ENCODE data around the gene MAP3K4. TPM values are rescaled to one million over a fixed set of nuclear protein-coding genes. Genes with fewer than 3 reads are reported as not detected.

Gene MAP3K4, protein sequence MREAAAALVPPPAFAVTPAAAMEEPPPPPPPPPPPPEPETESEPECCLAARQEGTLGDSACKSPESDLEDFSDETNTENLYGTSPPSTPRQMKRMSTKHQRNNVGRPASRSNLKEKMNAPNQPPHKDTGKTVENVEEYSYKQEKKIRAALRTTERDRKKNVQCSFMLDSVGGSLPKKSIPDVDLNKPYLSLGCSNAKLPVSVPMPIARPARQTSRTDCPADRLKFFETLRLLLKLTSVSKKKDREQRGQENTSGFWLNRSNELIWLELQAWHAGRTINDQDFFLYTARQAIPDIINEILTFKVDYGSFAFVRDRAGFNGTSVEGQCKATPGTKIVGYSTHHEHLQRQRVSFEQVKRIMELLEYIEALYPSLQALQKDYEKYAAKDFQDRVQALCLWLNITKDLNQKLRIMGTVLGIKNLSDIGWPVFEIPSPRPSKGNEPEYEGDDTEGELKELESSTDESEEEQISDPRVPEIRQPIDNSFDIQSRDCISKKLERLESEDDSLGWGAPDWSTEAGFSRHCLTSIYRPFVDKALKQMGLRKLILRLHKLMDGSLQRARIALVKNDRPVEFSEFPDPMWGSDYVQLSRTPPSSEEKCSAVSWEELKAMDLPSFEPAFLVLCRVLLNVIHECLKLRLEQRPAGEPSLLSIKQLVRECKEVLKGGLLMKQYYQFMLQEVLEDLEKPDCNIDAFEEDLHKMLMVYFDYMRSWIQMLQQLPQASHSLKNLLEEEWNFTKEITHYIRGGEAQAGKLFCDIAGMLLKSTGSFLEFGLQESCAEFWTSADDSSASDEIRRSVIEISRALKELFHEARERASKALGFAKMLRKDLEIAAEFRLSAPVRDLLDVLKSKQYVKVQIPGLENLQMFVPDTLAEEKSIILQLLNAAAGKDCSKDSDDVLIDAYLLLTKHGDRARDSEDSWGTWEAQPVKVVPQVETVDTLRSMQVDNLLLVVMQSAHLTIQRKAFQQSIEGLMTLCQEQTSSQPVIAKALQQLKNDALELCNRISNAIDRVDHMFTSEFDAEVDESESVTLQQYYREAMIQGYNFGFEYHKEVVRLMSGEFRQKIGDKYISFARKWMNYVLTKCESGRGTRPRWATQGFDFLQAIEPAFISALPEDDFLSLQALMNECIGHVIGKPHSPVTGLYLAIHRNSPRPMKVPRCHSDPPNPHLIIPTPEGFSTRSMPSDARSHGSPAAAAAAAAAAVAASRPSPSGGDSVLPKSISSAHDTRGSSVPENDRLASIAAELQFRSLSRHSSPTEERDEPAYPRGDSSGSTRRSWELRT (N-terminal part only)
- polyA plus RNA-seq (ENCODE audit: insufficient read length in 3 of 3) = 10 to 100 TPM; 37.1 to 45.9 (median 40.2) TPM
- long read RNA-seq, donor 1, full-length matches to known transcripts = 6 of 6 reads
- long read RNA-seq, donor 1, partial matches to known transcripts = 0 of 6 reads
- long read RNA-seq, donor 1, other reads (novel, unspliced or antisense) = 0 of 6 reads
- long read RNA-seq, donor 2 = 0 reads
- long read RNA-seq, donor 3, full-length matches to known transcripts = 1 of 11 reads
- long read RNA-seq, donor 3, partial matches to known transcripts = 0 of 11 reads
- long read RNA-seq, donor 3, other reads (novel, unspliced or antisense) = 10 of 11 reads
- long read RNA-seq, donor 4 = 0 reads
- long read RNA-seq, donor 5 = 0 reads
- long read RNA-seq, donor 6, full-length matches to known transcripts = 2 of 9 reads
- long read RNA-seq, donor 6, partial matches to known transcripts = 7 of 9 reads
- long read RNA-seq, donor 6, other reads (novel, unspliced or antisense) = 0 of 9 reads
- long read RNA-seq, donor 7, full-length matches to known transcripts = 1 of 1 reads
- long read RNA-seq, donor 7, partial matches to known transcripts = 0 of 1 reads
- long read RNA-seq, donor 7, other reads (novel, unspliced or antisense) = 0 of 1 reads
- long read RNA-seq, donor 8 = 0 reads
- long read RNA-seq, donor 9, full-length matches to known transcripts = 2 of 2 reads
- long read RNA-seq, donor 9, partial matches to known transcripts = 0 of 2 reads
- long read RNA-seq, donor 9, other reads (novel, unspliced or antisense) = 0 of 2 reads
- long read RNA-seq, donor 10 = 0 reads
- long read RNA-seq, donor 11 = 0 reads
- long read RNA-seq, donor 12, full-length matches to known transcripts = 1 of 1 reads
- long read RNA-seq, donor 12, partial matches to known transcripts = 0 of 1 reads
- long read RNA-seq, donor 12, other reads (novel, unspliced or antisense) = 0 of 1 reads
- long read RNA-seq, donor 13 = 0 reads
- long read RNA-seq, donor 14, full-length matches to known transcripts = 1 of 1 reads
- long read RNA-seq, donor 14, partial matches to known transcripts = 0 of 1 reads
- long read RNA-seq, donor 14, other reads (novel, unspliced or antisense) = 0 of 1 reads
- long read RNA-seq, donor 15 = 0 reads
- long read RNA-seq, donor 16, full-length matches to known transcripts = 4 of 4 reads
- long read RNA-seq, donor 16, partial matches to known transcripts = 0 of 4 reads
- long read RNA-seq, donor 16, other reads (novel, unspliced or antisense) = 0 of 4 reads

DNA sequence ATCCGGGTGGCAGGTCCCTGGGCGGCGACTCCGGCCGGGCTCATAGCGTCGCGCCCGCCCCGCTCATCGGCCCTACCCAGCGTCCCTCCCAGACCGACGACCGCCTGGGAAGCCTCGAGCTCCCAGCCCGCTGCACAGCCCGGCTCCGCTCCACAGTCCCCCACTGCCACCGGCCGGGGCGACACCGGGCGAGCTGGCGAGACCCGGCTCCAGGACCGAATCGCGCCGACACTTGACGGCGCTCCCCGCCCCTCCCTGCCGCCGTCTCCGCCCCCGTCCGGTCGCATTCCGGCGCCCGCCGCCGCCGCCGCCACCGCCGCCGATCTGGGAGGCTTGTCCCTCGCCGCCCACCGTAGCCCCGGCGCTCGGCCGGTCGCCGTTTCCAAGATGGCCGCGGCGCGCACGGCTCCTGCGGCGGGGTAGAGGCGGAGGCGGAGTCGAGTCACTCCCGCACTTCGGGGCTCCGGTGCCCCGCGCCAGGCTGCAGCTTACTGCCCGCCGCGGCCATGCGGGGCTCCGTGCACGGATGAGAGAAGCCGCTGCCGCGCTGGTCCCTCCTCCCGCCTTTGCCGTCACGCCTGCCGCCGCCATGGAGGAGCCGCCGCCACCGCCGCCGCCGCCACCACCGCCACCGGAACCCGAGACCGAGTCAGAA is at the start of gene MAP3K4:
Gene MAP3K4, plus strand, starts transcription at position 364 of the 655 bp plus-strand sequence. Its CDS starts 163 bp downstream, at position 527.
- DNase-seq (ENCODE audit: extremely low read depth in 1 of 11, low read depth in 9 of 11, low spot score in 4 of 11) = peak; percentile 41 to 79 (median 70)

DNA sequence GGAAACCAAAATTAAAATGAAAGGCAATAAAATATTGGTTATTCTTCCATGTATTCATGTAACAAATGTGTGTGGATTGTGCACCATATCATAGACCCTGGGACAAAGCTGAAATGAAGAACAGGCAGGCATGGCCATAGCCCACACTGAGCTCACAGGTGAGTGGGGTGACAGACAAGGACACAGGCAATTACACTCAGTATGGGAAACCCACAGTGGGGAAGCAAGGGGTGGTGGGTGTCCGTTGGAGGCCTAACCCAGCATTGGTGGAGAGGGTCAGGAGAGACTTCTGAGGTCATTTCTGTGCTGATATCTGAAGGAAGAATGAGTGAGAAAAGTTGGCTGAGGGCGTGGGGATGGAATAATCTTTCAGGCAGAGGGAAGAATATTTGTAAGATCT is 47.6 kb upstream of the MAP3K4 start:
- no peak for DNase-seq (ENCODE audit: extremely low read depth in 1 of 11, low read depth in 9 of 11, low spot score in 4 of 11)

DNA sequence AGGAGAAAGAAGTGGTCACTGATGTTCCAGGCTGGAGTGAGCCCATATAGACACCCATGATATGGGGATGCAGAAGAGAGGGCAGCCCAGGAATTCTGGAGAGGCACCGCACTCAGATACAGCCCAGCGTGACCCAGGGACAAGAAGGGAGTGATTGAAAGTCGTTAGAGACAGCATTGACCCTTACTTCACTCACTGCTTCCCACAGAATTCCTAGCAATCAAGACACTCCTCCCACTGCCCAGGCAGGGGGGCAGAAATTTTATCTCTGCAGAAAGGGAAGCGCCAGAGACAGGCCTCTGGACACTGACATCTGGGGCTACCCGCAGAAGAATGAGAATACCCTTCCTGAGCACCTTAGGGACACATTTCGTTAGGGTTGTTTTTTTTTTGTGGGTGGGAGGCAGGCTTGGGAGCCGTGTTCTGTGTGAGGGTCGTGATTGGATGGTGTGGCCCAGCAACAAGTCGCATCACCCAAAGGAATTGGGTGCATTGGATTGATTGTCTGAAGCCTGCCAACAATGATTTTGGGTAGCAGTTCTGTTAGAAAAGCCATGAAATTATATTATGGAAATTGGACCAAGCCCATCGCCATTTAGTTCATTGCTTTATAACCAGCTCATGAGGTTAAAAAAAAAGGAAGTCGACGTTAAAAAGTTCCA is 45.9 kb upstream of the MAP3K4 start:
- DNase-seq (ENCODE audit: extremely low read depth in 1 of 11, low read depth in 9 of 11, low spot score in 4 of 11) = no peak

DNA sequence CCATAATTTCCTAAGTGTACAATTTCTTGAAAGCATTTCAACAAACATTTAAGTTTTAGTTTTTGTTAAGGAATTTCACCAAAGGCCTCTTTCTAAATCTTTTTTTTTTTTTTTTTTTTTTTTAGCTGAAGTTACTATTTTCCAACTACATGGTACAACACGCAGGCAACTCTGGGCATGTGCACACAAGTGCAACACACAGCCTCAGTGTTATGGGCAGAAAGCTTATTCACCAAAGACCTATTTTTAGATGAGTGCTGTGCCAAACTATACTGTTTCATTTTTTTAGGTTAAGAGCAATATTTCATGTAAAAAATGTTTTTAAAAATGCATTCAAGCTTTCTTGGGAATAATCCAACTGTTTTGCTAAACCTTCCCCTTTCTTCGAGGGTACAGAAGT is 42.0 kb upstream of the MAP3K4 start:
- no peak for DNase-seq (ENCODE audit: extremely low read depth in 1 of 11, low read depth in 9 of 11, low spot score in 4 of 11)

DNA sequence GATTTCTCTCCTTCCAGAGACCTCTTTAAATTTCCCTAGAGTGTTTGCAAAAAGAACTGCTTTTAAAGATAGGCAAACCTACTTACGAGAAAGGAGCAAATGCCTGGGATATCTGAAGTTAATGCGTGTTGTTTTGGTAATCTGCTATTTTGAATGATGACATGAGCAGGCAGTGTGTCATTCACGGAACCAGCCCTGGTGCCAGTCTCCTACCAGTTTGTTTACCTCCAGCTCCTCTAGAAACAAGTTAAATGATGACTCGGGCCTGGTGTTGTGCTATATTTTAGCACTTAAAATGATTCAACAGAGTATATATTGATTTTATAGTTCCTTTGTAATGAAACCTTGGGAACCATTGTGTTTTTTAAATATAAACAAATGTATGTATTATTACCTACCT is 41.1 kb upstream of the MAP3K4 start:
- DNase-seq (ENCODE audit: extremely low read depth in 1 of 11, low read depth in 9 of 11, low spot score in 4 of 11) = no peak

DNA sequence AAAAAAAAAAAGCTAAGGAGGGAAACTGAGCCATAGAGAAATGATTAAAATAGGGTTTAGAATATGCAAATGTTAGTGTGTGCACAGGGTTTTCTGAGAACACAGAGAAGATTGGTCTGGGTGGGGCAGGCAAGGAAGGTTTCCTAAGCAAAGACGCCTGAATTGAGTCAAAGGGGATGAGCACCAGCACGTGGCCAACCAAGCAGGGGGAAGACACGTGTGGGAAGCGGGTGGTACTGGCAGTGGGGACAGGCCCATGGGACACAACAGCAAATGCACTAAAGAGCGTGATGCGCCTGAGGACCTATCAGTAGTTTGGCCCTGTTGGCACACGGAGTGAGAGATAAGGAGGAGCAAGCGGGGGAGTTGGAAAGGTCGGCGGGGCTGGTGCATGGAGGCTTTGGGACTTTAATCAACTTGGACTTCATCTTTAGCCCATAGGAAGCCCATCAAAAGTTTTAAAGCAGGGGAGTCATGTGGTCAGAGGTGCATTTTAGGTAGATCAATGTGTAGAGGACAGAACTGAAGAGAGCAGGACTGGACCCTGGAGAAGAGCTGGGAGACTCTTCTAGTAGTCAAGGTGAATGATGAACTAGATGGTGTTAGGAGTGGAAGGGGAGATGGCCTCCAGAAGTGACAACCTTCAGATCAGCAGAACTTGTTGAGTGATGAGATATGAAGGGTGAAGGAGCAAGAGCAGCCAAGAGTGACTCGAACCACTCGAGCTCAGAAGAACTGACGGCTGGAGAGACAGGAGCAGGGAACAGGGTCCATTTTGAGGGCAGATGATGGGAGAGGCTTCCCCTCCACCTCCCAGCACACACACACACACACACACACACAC is 40.2 kb upstream of the MAP3K4 start:
- no peak for DNase-seq (ENCODE audit: extremely low read depth in 1 of 11, low read depth in 9 of 11, low spot score in 4 of 11)

DNA sequence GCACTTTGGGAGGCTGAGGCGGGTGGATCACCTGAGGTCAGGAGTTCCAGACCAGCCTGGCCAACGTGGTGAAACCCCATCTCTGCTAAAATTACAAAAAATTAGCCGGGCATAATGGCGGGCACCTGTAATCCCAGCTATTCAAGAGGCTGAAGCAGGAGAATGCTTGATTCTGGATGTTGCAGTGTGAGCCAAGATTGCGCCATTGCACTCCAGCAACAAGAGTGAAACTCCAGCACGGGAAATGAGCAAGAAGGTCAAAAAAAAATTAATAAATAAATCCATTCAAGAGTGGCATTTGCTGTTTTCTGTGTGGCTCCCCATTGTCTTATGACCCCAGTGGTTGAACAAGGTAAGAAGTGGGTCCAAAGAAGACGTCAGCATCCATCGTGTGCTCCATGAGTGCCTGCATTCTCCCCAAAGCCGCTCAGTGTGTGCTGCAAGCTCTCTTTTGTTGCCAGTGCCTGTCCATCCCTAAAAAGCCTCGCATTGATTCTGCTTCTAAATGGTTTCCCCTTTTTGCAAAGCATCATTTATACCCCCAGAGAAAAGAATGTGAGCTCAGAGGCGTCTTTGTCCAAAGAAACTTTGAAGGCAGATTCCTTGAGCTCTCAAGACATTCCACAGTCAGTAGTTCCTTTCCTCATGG is 38.8 kb upstream of the MAP3K4 start:
- DNase-seq (ENCODE audit: extremely low read depth in 1 of 11, low read depth in 9 of 11, low spot score in 4 of 11) = no peak

DNA sequence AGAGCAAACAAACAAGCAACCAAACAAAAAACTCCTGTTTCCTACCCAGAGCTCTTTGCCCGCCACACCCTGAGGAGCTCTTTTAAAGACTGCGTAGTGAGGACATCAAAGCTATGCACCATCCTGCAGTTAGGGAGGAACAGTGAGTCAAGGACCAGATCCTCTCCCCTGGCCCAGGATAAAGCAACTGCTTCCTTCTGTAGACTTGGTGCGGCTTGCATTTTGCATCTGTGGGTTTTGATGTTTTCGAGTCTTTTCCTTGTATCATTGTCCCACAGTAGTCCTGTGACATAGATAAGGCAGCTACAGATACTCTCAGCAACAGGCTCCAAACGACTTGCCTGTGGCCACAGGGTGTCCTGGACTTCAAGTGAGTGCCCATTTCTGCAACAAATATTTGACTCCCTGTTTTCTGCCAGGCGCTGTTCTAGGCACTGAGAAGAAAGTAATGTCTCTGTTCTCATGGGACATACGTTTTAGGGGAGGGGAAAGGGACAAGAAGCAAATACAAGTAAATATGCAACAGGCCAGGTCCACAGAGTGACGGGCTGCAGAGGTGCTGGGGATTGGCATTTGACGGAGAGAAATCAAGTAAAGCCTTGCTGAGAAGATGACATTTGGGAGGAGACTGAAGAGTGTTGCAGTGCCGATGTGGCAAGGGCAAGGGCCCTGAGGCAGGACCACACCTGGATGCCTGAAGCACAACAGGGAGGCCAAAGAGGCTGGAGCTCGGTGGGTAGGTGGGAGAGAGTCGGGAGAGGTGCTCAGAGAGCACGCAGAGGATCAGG is 35.9 kb upstream of the MAP3K4 start:
- no peak for DNase-seq (ENCODE audit: extremely low read depth in 1 of 11, low read depth in 9 of 11, low spot score in 4 of 11)

DNA sequence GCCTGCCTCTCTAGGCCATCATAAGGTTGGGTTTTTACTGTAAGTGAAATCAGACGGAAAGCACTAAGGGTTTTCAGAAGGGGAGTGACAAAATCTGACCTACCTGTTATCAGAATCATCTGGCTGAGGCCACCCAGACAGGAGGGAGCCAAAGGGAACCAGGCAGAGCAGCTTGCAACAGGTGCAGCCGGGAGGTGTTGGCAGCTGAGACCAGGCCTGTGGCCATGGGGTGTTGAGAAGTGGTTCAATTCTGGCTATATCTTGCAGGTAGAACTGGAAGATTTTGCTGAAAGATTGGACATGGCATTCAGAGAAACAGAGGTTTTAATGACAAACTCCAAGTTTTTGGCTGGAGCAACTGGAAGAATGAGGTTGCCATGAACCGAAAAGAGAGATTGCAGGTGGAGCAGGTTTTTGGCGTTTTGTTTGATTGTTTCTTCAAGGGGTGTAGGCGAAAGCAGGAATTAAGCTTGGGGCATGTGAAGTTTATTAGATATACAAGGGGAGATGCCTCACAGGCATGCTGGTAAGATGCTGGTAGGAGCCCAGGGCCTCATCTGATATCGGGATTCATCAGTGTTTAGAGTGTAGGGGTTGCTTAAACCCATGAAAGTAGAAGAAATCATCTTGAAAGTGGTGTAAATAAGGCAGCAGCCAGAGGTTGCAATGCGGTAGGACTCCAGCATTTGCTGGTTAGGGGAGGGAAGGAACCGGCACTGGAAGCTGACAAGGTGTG is 35.1 kb upstream of the MAP3K4 start:
- DNase-seq (ENCODE audit: extremely low read depth in 1 of 11, low read depth in 9 of 11, low spot score in 4 of 11) = no peak

DNA sequence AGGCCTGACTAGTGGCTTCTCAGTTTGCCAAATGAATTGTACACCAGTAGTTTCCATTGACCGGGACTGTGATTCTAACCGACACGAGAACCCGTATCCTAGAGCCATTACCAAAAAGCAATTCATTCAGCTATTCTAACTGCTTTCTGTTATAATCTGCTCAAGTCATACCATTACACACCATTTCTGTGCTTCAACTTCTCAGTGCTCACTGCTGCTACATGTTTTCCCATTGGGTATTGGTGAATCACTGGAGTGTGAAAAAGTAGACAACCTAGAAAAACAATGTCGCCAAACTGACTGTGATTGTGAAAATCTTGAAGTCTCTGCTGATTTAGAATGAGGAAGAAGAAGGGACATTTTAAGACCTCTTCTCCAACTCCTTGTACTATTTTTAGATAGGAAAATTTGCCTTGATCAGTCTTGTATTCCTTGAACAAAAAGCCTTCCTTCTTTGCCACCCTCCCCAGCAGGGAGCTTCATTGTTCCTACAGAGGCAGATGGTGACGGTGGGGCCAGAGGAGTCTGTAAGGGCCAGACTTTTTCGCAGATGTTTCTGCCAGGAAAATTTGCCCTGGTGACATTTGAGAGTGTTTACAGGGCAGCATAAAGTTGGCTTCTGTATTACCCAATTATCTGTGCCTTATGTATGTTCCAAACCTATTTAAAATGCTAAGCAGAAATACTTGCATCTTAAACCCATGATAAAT is 31.7 kb upstream of the MAP3K4 start:
- no peak for DNase-seq (ENCODE audit: extremely low read depth in 1 of 11, low read depth in 9 of 11, low spot score in 4 of 11)

DNA sequence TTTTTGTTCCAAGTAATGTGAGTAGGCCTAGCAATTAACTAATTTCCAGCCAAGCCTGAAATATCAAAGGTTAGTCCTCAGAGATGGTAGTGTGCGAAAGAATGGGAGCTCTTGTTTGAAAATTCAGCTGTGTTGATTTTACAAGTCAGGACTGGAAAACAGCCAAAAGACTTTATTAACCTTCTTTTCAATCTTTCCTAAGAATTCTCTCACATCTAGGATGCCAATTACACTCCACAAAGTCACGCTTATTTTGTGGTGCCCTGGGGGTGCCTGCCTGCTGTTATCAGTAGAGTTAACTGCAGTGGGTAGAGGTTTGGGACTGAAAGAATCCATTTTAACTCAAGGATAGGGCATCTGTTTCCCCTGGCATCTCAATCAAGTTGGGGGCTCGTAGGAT is 30.7 kb upstream of the MAP3K4 start:
- no peak for DNase-seq (ENCODE audit: extremely low read depth in 1 of 11, low read depth in 9 of 11, low spot score in 4 of 11)

DNA sequence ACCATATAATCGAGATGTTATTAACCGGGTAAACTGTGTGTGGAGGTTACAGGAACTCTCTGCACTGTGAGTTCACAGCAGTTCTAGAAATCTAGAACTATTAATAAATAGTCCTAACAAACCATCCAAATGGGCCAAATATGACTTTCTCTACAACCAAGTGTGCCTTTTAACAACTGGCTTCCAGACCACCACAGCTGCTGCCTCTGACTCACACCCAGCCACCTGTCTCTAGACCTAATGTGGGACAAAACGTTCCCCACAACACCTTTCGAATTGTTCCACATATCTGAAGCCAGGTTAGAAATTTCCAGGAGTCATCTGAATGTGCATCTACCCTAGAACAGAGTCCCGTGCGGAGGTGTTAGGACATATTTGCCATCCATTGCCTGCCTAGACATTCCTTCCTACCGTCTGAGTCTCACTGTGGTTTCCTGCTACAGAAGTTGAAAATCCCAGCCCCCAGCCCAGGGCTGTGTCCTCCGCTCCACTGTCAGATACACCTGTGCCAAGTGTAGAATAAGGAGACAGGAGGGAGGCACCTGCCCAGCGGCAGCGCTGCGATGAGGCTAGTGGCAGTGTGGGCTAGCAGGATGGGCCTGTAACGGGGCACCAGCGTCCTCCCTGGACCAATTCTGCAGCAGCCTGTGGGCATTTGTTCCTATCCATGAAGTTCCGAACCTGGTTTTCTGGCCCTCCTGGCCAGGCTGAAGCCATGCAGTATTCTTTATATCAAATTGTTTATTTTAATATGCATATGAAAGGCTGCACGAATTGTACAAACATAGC is 28.5 kb upstream of the MAP3K4 start:
- no peak for DNase-seq (ENCODE audit: extremely low read depth in 1 of 11, low read depth in 9 of 11, low spot score in 4 of 11)
